SHP77 treated with DMSO at 0.1 percent for 48 hours (cell line): ENCODE results near the gene DMKN.

Experiments used
- DNase-seq: peaks from one replicate; lab custom pipeline; 2025; lab: John Stamatoyannopoulos, UW

The DMKN gene

DNA sequence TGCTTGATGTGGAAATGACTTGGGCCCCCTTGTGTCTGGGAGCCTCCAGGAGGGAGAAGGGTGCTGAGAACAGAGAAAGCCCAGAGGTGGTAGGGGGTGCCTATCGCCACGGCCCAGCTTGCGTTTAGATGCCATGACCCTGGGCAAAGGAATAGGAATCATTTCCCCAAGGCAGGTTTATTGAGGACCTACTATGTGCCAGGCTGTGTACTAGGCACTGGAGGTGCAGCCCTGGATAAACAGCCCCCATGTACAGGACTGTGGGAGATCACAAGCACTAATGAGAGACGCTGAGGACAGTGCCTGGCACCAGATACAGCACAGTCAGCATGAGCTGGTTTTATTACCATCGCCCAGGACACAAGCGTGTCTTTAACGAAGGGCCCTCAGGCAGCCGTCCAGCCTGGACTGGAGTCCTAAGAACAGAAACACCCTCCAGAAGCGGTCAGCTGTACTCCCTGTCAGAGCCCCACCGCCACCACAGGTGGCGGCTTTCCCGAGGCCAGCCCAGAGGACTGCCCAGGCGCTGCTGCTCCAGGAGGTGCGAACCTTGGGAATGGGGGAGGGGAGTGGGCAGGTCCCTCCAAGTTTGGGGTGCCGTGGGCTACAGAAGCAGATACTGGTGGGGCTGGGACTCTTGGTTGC is 36.6 kb upstream of the DMKN start:
- DNase-seq: no peak

DNA sequence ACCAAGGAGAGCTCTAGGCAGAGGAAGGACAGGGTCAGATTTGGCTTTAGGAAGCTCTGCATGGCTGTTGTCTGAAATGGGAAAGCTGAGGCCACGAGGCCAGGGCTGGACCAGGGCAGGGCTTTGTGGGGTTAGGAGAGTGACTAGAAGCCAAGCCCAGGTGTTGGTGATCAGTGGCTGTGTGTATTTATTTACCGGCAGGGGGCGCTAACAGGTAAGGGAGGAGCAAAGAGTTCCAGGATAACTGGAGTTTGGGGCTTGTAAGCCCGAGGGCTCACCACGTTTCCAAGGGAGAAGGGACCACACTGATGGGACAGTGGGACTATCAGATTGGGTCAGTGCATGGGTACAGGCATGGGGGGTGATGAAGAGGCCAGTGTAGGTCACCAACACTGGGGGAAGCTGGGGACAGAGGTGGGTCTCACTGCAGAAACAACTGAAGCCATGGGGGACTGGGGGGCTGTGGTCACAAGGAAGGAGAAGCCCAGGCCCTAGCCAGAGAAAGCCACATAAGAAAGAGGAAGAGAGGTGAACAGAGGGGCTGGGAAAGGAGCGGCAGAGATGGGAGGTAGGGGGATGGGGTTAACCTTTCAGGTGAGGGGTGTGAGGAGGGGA is 35.8 kb upstream of the DMKN start:
- peak; percentile 39 for DNase-seq

DNA sequence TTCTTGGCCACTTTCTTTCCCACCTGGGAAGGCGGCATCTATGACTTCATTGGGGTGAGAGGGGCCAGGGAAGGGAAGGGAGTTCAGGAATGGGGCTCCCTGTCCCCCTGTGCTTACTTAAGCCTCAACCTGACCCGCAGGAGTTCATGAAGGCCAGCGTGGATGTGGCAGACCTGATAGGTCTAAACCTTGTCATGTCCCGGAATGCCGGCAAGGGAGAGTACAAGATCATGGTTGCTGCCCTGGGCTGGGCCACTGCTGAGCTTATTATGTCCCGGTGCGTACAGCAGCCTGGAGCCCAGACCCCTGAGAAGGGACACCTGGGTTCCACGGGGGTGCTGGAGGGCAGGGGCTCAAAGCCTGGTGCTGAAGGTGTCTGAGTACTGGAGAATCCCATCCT is 33.1 kb upstream of the DMKN start:
- DNase-seq: no peak

DNA sequence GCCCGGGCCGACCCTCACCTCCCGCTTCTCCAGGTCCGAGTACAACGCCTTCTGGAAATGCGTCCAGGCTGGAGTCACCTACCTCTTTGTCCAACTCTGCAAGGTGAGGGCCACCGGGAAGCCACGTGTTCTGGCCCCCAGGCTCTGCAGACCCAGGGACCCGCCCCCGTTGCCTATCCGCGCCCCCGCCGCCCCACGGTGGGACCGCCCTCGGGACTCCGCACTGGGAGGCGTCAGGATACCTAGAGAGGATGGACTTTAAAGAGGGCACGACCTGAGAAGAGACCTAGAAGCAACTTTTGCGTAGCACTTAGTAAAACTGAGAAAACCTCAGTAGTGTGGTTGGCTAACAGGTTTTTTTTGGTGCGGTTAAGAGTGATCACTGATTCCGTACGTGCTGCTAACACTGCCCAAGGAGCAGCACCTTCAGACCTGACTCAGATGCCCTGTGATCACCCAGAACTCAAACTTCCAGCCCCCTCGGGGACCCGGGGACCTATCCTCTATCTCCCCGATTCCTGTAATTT is 32.5 kb upstream of the DMKN start:
- no peak for DNase-seq

DNA sequence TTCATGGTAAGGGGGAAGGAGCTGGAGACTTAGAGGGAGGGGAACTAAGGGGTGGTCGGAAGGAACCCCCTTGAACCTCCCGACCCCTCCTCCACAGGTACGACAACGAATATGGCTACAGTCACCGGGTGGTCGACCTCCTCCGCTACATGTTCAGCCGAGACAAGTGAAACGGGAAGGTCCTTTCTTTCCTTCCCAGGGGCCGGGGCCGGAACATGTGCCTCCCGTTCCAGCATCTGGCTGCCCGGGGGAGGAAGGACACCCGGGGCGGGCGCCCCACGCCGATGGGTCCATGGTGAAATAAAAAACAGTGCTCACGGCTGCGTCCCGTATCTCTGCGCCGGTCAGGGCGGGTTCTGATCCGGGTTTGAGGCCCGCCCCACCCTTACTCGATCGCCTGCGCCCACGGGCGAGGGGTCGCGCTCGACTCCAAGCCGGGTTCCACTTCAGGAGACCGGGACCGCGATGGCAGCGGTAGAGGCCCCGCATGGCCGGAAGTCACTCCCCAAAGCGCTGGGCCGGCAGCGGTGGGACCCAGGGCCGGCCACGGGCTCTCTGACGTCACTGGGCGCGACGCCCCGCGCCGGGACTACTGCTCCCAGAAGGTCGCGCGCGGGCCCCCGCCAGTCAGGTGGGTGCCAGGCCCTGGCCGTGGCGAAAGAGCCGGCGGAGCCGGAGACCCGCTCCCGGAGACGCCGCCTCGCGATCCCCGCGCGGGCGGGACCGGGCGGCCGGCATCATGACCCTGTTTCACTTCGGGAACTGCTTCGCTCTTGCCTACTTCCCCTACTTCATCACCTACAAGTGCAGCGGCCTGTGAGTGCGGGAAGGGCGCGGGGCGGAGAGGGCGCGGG is 31.8 kb upstream of the DMKN start, which contains the start of gene TMEM147:
Gene TMEM147 (plus strand): TSS at position 626 of the 854 bp plus-strand sequence. CDS start 114 bp downstream, at position 740.
- DNase-seq: peak; percentile 67

DNA sequence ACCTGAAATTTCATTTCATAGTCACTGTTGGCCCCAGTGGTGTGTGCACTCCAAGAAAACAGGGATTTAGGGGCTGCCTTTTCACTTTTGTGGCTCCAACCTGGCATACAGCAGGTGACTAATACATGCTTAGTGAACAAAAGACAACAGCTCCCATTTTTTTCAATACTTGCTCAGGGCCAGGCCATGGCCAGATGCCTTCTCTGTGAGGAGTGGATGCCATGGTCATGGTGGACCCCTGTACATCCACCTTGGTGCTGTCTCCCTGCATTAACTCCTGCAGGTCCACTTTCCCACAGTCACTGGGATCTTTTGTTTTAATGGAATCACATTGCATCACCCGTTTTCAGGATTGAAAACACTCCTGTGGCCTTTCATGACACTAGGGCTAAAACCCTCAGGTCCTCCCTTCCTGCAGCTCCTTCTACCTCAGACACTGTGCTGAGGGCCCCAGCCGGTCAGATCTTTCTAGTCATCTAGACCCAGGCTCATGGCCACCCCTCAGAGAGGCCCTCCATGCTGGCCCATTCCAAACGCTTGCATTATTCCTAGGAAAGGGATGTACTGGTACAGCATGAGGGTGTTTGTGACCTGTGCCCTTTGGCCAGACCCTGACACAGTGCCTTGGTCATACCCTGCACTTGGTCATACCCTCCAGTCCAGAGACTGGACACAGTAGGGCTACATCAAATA is 30.8 kb upstream of the DMKN start:
- no peak for DNase-seq

DNA sequence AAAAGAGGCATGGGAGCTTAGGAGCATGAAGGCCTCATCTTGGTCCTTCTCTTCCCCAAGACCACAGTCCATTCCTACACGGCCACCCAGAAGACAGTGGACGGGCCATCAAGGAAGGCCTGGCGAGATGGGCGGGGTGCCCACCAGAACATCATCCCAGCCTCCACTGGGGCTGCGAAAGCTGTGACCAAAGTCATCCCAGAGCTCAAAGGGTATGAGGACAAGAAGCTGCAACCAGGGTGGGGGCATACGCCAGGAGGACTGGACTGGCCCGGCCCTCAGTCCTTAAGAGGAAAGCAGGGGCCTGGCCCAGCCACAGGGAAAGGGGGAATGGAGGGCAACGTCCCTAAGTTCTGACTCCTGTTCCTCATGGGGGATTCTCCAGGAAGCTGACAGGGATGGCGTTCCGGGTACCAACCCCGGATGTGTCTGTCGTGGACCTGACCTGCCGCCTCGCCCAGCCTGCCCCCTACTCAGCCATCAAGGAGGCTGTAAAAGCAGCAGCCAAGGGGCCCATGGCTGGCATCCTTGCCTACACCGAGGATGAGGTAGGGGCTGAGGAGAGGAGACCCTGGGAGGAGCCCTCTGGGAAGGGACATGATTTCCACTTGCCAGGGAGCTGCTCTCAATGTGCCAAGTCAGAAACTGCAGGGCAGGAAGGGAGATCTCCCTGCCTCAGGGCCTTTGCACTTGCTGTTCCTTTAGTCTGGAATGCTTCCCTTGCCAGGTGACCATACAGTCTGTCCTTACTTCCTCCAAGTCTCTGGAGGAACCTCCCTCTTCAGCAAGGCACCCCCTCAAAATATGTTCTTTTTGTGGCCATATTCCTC is 30.0 kb upstream of the DMKN start:
- no peak for DNase-seq

DNA sequence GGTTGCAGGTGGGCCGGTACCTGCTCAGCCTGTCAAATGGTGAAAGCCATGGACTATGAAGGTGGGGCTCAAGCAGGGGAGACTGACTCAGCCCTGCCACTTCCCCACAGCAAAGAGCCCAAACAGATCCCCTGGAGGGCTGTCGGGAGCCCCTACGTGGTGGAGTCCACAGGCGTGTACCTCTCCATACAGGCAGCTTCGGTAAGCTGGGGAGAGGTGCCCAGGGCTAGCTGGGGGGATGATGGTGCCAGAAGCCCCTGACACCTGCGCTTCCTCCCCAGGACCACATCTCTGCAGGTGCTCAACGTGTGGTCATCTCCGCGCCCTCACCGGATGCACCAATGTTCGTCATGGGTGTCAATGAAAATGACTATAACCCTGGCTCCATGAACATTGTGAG is 28.8 kb upstream of the DMKN start:
- no peak for DNase-seq

DNA sequence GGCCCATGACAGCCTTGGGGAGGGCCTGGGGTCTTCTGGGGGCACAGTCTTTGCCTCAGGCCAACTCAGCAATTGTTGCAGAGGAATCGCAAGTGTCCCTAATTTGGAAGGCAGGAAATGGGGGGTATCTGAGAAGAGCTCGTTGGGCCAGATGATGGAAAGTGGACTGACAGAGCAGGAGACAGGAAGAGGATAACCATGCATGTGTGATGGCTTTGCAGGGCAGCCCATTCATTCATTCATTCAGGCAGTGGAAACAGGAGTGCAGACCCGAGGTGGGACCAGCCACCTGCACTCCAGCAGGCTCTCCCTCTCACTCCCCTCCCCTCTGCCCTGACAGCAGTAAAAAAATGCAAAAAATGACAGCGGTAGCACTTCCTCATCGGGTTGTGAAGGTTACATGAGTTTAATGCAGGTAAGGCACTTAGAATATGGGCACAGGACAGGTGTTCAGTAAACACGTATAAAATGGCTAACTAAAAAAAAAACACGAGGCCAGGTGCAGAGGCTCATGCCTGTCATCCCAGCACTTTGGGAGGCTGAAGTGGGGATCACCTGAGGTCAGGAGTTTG is 27.0 kb upstream of the DMKN start:
- no peak for DNase-seq

DNA sequence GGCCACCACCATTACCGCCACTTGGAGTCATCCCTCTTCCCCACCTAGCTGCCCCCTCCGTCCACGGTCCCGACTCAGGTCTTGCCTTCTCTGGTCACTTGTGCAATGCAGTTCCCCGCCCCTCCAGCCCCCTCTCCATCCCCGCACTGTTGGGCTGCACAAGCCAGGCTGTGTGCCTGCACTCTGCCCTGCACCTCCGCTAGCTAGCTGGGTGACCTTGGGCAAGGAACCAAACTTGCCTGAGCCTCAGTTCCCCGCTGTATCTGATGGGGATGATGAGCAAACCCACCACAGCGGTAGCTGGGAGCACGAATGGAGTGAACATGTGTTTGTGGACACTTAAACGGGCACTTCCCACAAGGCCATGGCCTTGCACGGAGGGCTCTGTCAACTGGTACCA is 26.4 kb upstream of the DMKN start:
- DNase-seq: no peak

DNA sequence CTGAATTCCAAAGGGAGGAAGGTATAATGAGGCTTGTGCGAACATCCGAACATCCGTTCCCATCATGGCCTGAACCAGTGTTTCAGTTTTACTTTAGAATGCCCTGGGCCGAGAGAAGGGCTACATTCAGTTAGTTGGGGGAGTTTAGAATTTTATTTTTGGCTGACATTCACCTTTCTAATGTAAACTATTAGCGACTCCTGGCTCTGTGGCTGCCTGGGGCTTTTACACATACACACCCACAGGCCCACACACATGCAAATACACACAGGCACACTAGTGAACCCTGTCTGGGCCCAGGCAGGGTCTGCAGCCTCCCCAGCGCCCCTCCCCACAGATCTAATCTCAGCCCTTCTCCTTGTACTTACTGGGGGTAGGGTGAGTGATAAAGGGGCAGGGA is 25.9 kb upstream of the DMKN start:
- no peak for DNase-seq

DNA sequence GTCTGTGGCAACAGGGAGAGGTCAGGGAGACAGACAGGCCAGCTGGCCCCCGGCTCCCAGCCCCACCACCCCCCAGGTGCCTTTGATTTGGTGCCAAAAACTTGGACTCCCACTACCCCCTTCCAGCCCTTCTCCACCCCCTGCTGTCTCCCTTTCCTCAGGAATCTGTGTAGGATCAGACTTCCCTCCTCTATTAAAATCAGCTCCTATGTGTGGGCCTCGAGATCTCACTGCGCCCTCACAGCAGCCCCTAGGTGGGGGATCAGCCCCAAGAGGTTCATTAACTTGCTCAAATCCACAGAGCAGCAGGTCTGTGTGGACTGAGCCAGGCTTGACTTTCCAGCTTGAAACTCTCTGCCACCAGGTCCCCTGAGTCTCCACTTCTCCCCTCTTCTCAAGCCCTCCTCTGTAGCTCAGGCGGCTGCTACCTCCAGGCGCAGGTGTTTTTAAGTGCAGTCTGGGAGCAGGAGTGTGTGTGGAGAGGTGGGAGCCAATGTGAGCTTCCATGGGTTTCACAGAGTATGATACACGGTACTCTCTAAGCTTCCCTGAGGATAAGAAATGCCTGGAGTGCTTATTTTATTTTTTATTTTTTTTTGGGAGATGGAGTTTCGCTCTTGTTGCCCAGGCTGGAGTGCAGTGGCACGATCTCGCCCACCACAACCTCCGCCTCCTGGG is 21.5 kb upstream of the DMKN start:
- no peak for DNase-seq

DNA sequence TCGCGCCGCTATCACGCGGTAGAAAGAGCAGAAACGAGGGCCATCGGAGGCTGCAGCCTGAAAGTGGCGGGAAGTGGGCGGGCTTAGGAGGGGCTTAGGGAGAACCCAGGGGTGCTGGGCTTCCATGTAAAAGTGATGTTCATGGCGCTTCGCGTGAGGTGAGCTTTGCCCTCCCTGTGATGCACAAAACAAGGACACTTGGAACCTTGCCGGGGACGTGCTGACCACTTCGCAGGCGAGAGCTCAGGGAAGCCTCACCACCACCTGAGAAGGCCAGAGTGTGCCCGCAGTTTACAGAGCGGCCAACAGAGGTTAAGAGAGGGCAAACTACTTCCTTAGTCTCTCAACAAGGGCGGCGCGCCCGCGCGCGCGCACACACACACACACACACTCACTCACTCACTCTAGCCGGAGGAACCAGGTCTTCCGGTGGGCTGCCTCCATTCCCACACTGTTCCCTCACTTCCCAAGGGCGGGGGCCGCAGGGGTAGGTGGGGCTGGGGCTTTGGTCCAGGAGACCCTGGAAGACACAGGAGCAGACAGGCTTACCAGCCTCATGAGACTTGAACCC is 20.5 kb upstream of the DMKN start:
- no peak for DNase-seq

DNA sequence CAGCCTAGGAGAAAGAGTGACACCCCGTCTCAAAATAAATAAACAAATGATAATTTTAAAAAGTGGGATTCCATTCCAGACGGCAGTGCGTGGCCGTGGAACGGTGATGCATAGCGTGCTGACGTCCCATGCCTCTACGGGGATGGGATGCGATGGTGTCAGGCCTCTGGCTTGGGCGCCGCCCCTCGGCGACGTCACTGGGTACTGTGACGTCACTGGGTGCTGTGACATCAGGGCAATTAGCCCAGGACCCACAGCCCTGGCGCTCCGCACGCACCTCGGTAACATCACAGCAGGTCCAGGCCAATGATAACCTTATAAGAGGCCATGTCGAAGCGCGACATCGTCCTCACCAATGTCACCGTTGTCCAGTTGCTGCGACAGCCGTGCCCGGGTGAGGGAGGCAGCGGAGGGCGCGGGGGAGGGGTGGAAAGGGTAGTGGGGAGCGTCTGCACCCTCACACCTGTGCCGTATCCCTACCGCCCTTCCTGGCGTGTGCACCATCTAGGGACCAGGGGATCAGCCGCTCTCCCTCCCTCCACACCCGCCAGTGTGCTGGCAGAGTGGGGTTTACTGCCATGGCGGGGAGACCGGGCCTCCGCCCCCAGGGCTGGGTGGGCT is 19.9 kb upstream of the DMKN start, which contains the start of gene GAPDHS:
Gene GAPDHS (plus strand): TSS at position 256 of the 621 bp plus-strand sequence. CDS start 72 bp downstream, at position 328.
- DNase-seq: no peak

DNA sequence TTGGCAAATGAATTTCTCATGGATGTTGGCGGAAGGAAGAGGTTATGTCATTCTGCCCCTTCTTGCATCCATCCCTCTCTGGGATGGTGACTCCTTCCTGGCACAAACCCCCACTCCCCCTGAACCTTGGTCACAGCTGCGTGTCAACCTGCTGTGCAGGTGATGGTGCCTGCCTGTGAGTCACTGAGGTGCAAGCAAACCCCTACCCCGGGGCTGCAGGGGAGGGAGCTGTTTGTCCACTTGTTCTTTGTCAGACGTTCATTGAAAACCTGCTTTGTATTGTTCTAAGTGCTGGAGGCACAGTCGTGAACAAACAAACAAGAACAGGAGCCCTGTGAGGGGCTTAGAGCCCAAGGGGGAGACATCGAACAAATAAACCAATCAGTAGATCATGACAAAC is 17.8 kb upstream of the DMKN start:
- DNase-seq: no peak

DNA sequence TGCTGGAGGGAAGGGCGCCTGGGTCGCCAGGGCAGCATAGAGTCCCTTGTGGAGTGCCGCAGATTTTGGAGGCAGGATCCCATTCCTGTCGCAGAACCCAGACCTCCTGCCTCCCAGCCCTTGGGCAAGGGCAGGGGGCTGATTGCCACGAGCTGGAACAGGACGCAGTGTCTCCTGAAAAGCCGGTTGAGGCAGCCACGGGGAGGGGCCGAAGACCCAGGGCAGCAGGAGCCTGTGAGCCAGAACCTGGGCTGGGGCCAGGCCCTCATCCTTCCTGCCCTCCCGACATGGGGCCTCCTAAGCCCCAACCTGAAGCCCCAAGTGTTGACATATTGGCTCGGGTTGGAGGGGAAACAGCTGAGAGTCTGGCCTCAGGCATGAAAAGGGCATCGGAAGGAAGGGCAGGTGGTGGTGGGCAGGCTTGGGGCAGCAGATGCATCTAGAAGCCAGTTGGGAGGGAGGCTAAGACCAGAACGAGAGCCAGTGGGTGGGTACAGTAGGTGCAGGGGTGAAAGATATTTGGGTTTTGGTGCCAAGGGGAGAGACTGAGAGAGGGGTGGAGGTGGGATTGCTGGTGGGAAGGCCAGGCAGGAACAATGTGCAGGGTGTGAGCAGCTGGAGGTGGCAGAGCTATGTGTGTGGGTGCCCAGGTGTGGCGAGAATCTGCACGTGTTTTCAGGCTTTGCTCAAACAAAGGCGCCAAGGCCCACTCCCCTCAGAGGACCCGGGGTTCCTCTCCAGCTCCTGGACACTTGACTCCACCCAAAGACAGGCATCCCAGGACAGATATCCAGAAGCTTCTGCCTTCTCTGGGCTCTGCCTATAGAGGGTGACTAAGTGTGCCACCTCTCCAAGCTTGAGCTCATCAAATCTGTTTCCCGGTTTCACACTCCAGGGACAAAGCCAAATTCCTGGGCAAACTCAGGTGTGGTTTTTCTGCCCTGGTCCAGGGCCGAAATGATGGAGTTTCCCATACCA is 16.1 kb upstream of the DMKN start:
- DNase-seq: no peak

DNA sequence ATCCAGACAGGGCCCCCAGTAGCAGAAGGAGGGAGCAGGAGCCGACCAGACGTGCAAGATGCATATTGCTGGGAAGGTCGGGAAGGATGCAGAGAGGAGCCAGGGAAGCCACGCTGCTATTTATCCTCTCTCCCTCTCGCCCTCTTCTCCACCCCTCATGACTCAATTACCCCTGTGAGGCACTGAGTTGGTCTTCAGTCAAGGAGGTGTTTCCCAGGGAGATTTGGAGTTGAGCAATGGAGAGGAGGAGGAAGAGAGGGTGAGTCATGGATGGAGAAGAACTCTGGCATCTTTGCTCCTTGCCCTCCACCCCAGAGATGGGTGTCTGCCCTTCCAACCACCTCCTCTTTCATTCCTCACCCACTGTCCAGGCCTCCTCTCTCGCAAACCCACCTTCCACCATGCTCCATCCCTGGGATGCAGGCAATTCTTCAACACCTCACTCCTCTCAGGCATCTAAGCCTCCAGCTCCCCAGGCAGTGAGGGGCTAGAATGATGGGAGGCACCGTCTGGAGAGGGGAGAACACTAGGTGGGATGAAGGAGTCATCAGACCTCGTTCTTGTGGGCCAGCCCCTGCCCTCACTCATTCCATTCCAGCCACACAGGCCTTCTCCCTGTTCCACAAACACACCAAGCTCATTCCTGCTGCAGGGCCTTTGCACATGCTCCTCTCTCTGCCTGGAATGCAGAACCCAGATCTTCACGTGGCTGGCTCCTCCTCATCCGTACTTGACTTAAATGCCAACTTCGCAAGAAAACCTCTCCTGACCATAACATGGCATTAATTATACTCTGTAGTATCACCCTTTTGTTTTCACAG is 15.0 kb upstream of the DMKN start, which contains the start of gene SBSN:
Gene SBSN (minus strand): TSS at position 94 of the 821 bp plus-strand sequence. CDS start 30 bp downstream, at position 64.
- no peak for DNase-seq
